BLaER1 treated with 17β-estradiol and CSF1 and Interleukin-3, amounts not matched to agents 10 nM and 100 nM (cell line): ENCODE results near the gene IDI2.

Experiments used
- H3K27ac ChIP-seq, 11 experiments: shearing (Covaris generic); formaldehyde crosslinking; 2 replicates each; pipeline ENCODE4 v1.8.1; 2022
- H3K27me3 ChIP-seq, 11 experiments: shearing (Covaris generic); formaldehyde crosslinking; 2 replicates each; pipeline ENCODE4 v1.8.1; 2022
- H3K36me3 ChIP-seq, 11 experiments: shearing (Covaris generic); formaldehyde crosslinking; 2 replicates each; pipeline ENCODE4 v1.8.1; 2022
- H3K4me1 ChIP-seq, 10 experiments: shearing (Covaris generic); formaldehyde crosslinking; 2 replicates each; pipeline ENCODE4 v1.8.1; 2022
- H3K4me2 ChIP-seq, 11 experiments: shearing (Covaris generic); formaldehyde crosslinking; 2 replicates each; pipeline ENCODE4 v1.8.1; 2022
- H3K4me3 ChIP-seq, 10 experiments: shearing (Covaris generic); formaldehyde crosslinking; 2 replicates each; pipeline ENCODE4 v1.8.1; 2022
- H3K9ac ChIP-seq, 11 experiments: shearing (Covaris generic); formaldehyde crosslinking; 2 replicates each; pipeline ENCODE4 v1.8.1; 2022
- H3K9me3 ChIP-seq, 11 experiments: shearing (Covaris generic); formaldehyde crosslinking; replicated peaks in 1 of 11; 2 replicates each; pipeline ENCODE4 v1.8.1; 2022
- H4K20me1 ChIP-seq, 11 experiments: shearing (Covaris generic); formaldehyde crosslinking; 2 replicates each; pipeline ENCODE4 v1.8.1; 2022
- Cebpa-rat ChIP-seq, 11 experiments: shearing (Covaris generic); IDR thresholded peaks; 2 replicates each; pipeline ENCODE4 v1.8.1; 2022

Gene IDI2

GRCh38 chr10:1033601-1034000 lies 7.9 kb upstream of the IDI2 start:
- H3K36me3 ChIP-seq, result peaks cover 11 to 30% (median 24%) of the 10 kb centered on the region in 11 experiments; a peak in 20 of 22 replicates
- no peak overlapping the region for H3K4me3 ChIP-seq
- no peak overlapping the region for H3K27ac ChIP-seq
- H3K9me3 ChIP-seq, result no peaks in the 10 kb centered on the region
- no peaks in the 10 kb centered on the region for H3K27me3 ChIP-seq
- H4K20me1 ChIP-seq, result peaks cover 0 to 15% (median 3%) of the 10 kb centered on the region in 11 experiments; a peak in 5 of 22 replicates
- H3K4me1 ChIP-seq, result peaks cover 0 to 41% (median 20%) of the 10 kb centered on the region in 10 experiments; a peak in 16 of 20 replicates
- no peak overlapping the region for H3K9ac ChIP-seq
- H3K4me2 ChIP-seq, result peak overlapping the region in 3 of 11 experiments; percentile 10 to 51 (median 38); a peak in 3 of 22 replicates
- no peak for TF ChIP-seq Cebpa-rat (IDR thresholded peaks at IDR 0.05)

- Histone ChIP-seq H3K4me1 (peaks cover 0 to 23% (median 16%) of the 10 kb centered on the region in 10 experiments; a peak in 16 of 20 replicates), H3K9ac (no peak overlapping the region), H3K9me3 (no peaks in the 10 kb centered on the region), H3K4me2 (no peak overlapping the region), H3K36me3 (peaks cover 0 to 17% (median 0%) of the 10 kb centered on the region in 11 experiments; a peak in 3 of 22 replicates), H3K27ac (no peak overlapping the region), H4K20me1 (no peaks in the 10 kb centered on the region), H3K27me3 (no peaks in the 10 kb centered on the region), H3K4me3 (no peak overlapping the region)
- no peak for TF ChIP-seq Cebpa-rat (IDR thresholded peaks at IDR 0.05)
Measured at GRCh38 chr10:1029838-1030237, 4.2 kb upstream of the IDI2 start.

GRCh38 chr10:1026578-1026977 lies 919 bp upstream of the IDI2 start:
- H3K4me2 ChIP-seq, result no peak overlapping the region
- no peak overlapping the region for H3K27ac ChIP-seq
- H3K9me3 ChIP-seq, result no peaks in the 10 kb centered on the region

GRCh38 chr10:1024103-1024502 lies 1.6 kb downstream of the IDI2 start:
- H3K4me2 ChIP-seq, result no peak overlapping the region
- no peak overlapping the region for H3K4me3 ChIP-seq
- H4K20me1 ChIP-seq, result peaks cover 0 to 17% (median 0%) of the 10 kb centered on the region in 11 experiments; a peak in 9 of 22 replicates
- no peak overlapping the region for H3K9ac ChIP-seq
- H3K27me3 ChIP-seq, result no peaks in the 10 kb centered on the region
- no peak for TF ChIP-seq Cebpa-rat (IDR thresholded peaks at IDR 0.05)
- no peaks in the 10 kb centered on the region for H3K9me3 ChIP-seq
- peaks cover 14 to 47% (median 24%) of the 10 kb centered on the region in 11 experiments for H3K36me3 ChIP-seq
- no peak overlapping the region for H3K27ac ChIP-seq
- no peaks in the 10 kb centered on the region for H3K4me1 ChIP-seq

More at GRCh38 chr10:1026578-1026977, 919 bp upstream of the IDI2 start:
- Histone ChIP-seq H3K4me1 (no peaks in the 10 kb centered on the region), H3K27me3 (no peaks in the 10 kb centered on the region), H4K20me1 (0 out of 22 replicates have a peak, but pooled peaks cover 0 to 1% (median 0%) of the 10 kb centered on the region in 11 experiments), H3K9ac (no peak overlapping the region), H3K36me3 (peaks cover 0 to 22% (median 1%) of the 10 kb centered on the region in 11 experiments; a peak in 7 of 22 replicates), H3K4me3 (no peak overlapping the region)
- no peak for TF ChIP-seq Cebpa-rat (IDR thresholded peaks at IDR 0.05)

GRCh38 chr10:1022413-1022812 lies 3.2 kb downstream of the IDI2 start:
- no peak for TF ChIP-seq Cebpa-rat (IDR thresholded peaks at IDR 0.05)
- Histone ChIP-seq H3K4me1 (no peaks in the 10 kb centered on the region), H3K9me3 (no peaks in the 10 kb centered on the region), H3K36me3 (peaks cover 28 to 62% (median 37%) of the 10 kb centered on the region in 11 experiments), H3K4me2 (no peak overlapping the region), H3K27ac (no peak overlapping the region), H3K27me3 (no peaks in the 10 kb centered on the region), H3K4me3 (no peak overlapping the region), H3K9ac (no peak overlapping the region), H4K20me1 (peaks cover 0 to 17% (median 6%) of the 10 kb centered on the region in 11 experiments; a peak in 13 of 22 replicates)

- no peak overlapping the region for H3K9ac ChIP-seq
- H3K4me1 ChIP-seq, result no peaks in the 10 kb centered on the region
- no peak for TF ChIP-seq Cebpa-rat (IDR thresholded peaks at IDR 0.05)
- no peaks in the 10 kb centered on the region for H3K27me3 ChIP-seq
- peaks cover 0 to 29% (median 13%) of the 10 kb centered on the region in 11 experiments; a peak in 16 of 22 replicates for H4K20me1 ChIP-seq
- peaks cover 43 to 74% (median 52%) of the 10 kb centered on the region in 11 experiments for H3K36me3 ChIP-seq
- no peaks in the 10 kb centered on the region for H3K9me3 ChIP-seq
- H3K4me3 ChIP-seq, result no peak overlapping the region
- no peak overlapping the region for H3K4me2 ChIP-seq
- H3K27ac ChIP-seq, result no peak overlapping the region
Measured at GRCh38 chr10:1020958-1021357, 4.7 kb downstream of the IDI2 start.

GRCh38 chr10:1020460-1020859 lies 5.2 kb downstream of the IDI2 start:
- Histone ChIP-seq H3K4me1 (no peaks in the 10 kb centered on the region), H3K27ac (no peak overlapping the region), H3K9ac (no peak overlapping the region), H3K4me3 (no peak overlapping the region), H4K20me1 (peaks cover 0 to 34% (median 13%) of the 10 kb centered on the region in 11 experiments; a peak in 16 of 22 replicates), H3K36me3 (peaks cover 48 to 76% (median 57%) of the 10 kb centered on the region in 11 experiments), H3K9me3 (no peaks in the 10 kb centered on the region), H3K27me3 (no peaks in the 10 kb centered on the region), H3K4me2 (no peak overlapping the region)
- TF ChIP-seq Cebpa-rat (IDR thresholded peaks at IDR 0.05), result no peak

- Histone ChIP-seq H3K4me1 (no peaks in the 10 kb centered on the region), H3K9ac (no peak overlapping the region), H3K27ac (no peak overlapping the region), H3K9me3 (no peaks in the 10 kb centered on the region), H3K27me3 (no peaks in the 10 kb centered on the region), H3K36me3 (peaks cover 57 to 77% (median 65%) of the 10 kb centered on the region in 11 experiments), H3K4me3 (no peak overlapping the region), H3K4me2 (no peak overlapping the region), H4K20me1 (peaks cover 0 to 45% (median 19%) of the 10 kb centered on the region in 11 experiments; a peak in 16 of 22 replicates)
- TF ChIP-seq Cebpa-rat (IDR thresholded peaks at IDR 0.05), result no peak
Measured at GRCh38 chr10:1019362-1019761, 6.3 kb downstream of the IDI2 start.

GRCh38 chr10:1015688-1016087 lies 10.0 kb downstream of the IDI2 start:
- no peaks in the 10 kb centered on the region for H3K27me3 ChIP-seq

GRCh38 chr10:1011696-1012095 lies 14.0 kb downstream of the IDI2 start:
- Histone ChIP-seq H3K27ac (no peak overlapping the region), H3K36me3 (peaks cover 96 to 100% (median 99%) of the 10 kb centered on the region in 11 experiments), H4K20me1 (peaks cover 0 to 99% (median 66%) of the 10 kb centered on the region in 11 experiments; a peak in 21 of 22 replicates), H3K9me3 (no peaks in the 10 kb centered on the region), H3K27me3 (no peaks in the 10 kb centered on the region), H3K4me3 (no peak overlapping the region), H3K4me1 (no peaks in the 10 kb centered on the region; a peak in 1 of 20 replicates), H3K4me2 (no peak overlapping the region), H3K9ac (no peak overlapping the region)
- TF ChIP-seq Cebpa-rat (IDR thresholded peaks at IDR 0.05), result no peak

More at GRCh38 chr10:1015688-1016087, 10.0 kb downstream of the IDI2 start:
- no peak overlapping the region for H3K27ac ChIP-seq
- no peaks in the 10 kb centered on the region for H3K9me3 ChIP-seq
- TF ChIP-seq Cebpa-rat (IDR thresholded peaks at IDR 0.05), result no peak
- H3K4me2 ChIP-seq, result no peak overlapping the region
- H3K36me3 ChIP-seq, result peaks cover 92 to 100% (median 96%) of the 10 kb centered on the region in 11 experiments
- no peak overlapping the region for H3K9ac ChIP-seq
- no peaks in the 10 kb centered on the region for H3K4me1 ChIP-seq
- H3K4me3 ChIP-seq, result no peak overlapping the region
- H4K20me1 ChIP-seq, result peaks cover 0 to 82% (median 47%) of the 10 kb centered on the region in 11 experiments; a peak in 19 of 22 replicates
